UCSD-AML1 (cell line): ENCODE results near the gene SMCO3.

Experiments
- DNase-seq: peaks from one replicate; lab custom pipeline; 2025; ENCODE audit not compliant: unreplicated experiment; lab: John Stamatoyannopoulos, UW

The SMCO3 gene

GRCh38 chr12:14828892-14829291 lies 14.9 kb upstream of the SMCO3 start:
- DNase-seq, result no peak

GRCh38 chr12:14827043-14827442 lies 13.1 kb upstream of the SMCO3 start:
- DNase-seq, result no peak

GRCh38 chr12:14826491-14826890 lies 12.5 kb upstream of the SMCO3 start:
- no peak for DNase-seq

- DNase-seq, result no peak
Observed at GRCh38 chr12:14825256-14825655, 11.3 kb upstream of the SMCO3 start.

GRCh38 chr12:14824012-14824634 lies 10.1 kb upstream of the SMCO3 start:
- no peak for DNase-seq

GRCh38 chr12:14811486-14811885 lies 2.5 kb downstream of the SMCO3 start:
- no peak for DNase-seq

GRCh38 chr12:14810953-14811483 lies 3.0 kb downstream of the SMCO3 start:
- peak; percentile 9 for DNase-seq

GRCh38 chr12:14810167-14810952 lies 3.6 kb downstream of the SMCO3 start:
- DNase-seq, result no peak

GRCh38 chr12:14803830-14804160 lies 10.2 kb downstream of the SMCO3 start:
- no peak for DNase-seq

- DNase-seq, result peak; percentile 88
Observed at GRCh38 chr12:14803011-14803829, 10.8 kb downstream of the SMCO3 start, which contains the start of the genes C12orf60 and WBP11. C12orf60 (plus strand) TSS chr12:14803670; CDS start chr12:14822936, 19,266 bp downstream. WBP11 (minus strand) TSS chr12:14803478; CDS start chr12:14801383, 2,095 bp downstream.

GRCh38 chr12:14802721-14803010 lies 11.3 kb downstream of the SMCO3 start:
- DNase-seq, result no peak

GRCh38 chr12:14802247-14802646 lies 11.7 kb downstream of the SMCO3 start:
- DNase-seq, result no peak

- no peak for DNase-seq
Observed at GRCh38 chr12:14795028-14795448, 18.9 kb downstream of the SMCO3 start.

GRCh38 chr12:14785568-14785967 lies 28.4 kb downstream of the SMCO3 start:
- DNase-seq, result no peak

- no peak for DNase-seq
Observed at GRCh38 chr12:14784471-14784870, 29.5 kb downstream of the SMCO3 start.

GRCh38 chr12:14782756-14783155 lies 31.2 kb downstream of the SMCO3 start:
- DNase-seq, result no peak

- no peak for DNase-seq
Observed at GRCh38 chr12:14781563-14781962, 32.4 kb downstream of the SMCO3 start.

- DNase-seq, result no peak
Observed at GRCh38 chr12:14780859-14781258, 33.1 kb downstream of the SMCO3 start.

- no peak for DNase-seq
Observed at GRCh38 chr12:14779834-14780233, 34.1 kb downstream of the SMCO3 start.

GRCh38 chr12:14777271-14777670 lies 36.7 kb downstream of the SMCO3 start:
- no peak for DNase-seq

GRCh38 chr12:14776236-14776961 lies 37.6 kb downstream of the SMCO3 start:
- DNase-seq, result no peak
